LNCaP clone FGC (cell line): ENCODE results near the gene CLMP.
"Not testable (repeated sequence)": the region's sequence is repeated elsewhere in the genome, so short reads cannot be mapped to it uniquely, and the experiment has no call there.

Experiments used
- DNase-seq: peaks from one replicate; pipeline ENCODE4 v3.0.0-alpha.2; 2011; ENCODE audit warnings: low read depth
- H3K4me3 ChIP-seq: 2 replicates; pipeline ENCODE4 v1.5.1; 2011; ENCODE audit warnings: mild to moderate bottlenecking, low read depth, low read length, control low read depth
- TF ChIP-seq, protein P1 (sequence below): IDR thresholded peaks from 2 replicates; pipeline ENCODE4 v1.5.1; 2012; ENCODE audit warnings: mild to moderate bottlenecking; ENCODE audit not compliant: control insufficient read depth, insufficient read depth; ENCODE audit errors: extremely low read depth

The CLMP gene

DNA sequence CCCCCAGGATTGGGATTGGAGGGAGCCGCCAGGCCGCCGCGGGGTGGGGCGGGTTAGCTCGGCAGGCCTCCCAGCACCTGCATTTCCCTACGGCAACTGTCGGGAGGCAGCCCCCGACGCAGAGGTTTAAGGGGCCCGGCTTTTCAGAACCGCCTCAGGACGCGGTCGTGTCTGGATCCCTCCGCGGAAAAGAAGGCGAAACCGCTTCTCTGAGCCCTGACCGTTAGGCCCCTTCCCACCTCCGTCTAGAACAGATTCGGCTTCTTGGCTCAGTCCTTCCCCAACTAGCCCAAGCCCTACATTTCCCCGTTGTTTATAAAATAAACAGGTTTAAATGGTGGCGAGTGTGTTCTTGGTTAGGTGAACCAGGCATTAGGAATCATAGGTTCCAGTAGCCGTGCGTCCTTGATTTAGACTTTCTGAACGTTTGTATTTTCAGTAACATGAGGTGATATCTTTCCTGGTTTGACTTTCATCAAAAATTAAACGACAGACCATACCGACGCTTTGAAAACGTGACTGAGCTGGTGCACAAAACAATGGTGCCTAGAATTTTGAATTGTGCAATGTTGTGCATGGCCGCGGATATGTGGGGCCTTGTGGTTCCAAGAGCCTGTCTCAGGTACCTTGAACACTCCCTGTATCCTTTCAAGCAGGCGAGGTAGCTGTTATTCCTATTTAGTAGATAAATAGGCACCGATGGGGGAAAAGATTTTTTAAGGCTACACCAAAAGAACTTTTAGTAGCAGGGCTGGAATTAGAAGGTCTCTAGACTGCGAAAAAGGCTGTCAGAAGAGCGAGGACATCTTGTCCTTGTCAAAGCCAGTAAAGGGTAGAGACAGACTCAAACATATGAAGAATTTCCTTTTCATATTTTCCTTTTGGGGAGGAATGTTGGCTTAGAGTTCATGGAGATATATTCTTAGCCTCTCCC is 131.9 kb downstream of the CLMP start:
- peak overlapping the region; percentile 99 for H3K4me3 ChIP-seq
- DNase-seq = no peak
- TF ChIP-seq, protein P1, sequence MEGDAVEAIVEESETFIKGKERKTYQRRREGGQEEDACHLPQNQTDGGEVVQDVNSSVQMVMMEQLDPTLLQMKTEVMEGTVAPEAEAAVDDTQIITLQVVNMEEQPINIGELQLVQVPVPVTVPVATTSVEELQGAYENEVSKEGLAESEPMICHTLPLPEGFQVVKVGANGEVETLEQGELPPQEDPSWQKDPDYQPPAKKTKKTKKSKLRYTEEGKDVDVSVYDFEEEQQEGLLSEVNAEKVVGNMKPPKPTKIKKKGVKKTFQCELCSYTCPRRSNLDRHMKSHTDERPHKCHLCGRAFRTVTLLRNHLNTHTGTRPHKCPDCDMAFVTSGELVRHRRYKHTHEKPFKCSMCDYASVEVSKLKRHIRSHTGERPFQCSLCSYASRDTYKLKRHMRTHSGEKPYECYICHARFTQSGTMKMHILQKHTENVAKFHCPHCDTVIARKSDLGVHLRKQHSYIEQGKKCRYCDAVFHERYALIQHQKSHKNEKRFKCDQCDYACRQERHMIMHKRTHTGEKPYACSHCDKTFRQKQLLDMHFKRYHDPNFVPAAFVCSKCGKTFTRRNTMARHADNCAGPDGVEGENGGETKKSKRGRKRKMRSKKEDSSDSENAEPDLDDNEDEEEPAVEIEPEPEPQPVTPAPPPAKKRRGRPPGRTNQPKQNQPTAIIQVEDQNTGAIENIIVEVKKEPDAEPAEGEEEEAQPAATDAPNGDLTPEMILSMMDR = no peak

GRCh38 chr11:123062158-123062891 is 132.7 kb downstream of the CLMP start:
- TF ChIP-seq, protein P1 = no peak
- DNase-seq = peak; percentile 98
- H3K4me3 ChIP-seq = peak overlapping the region; percentile 99

DNA sequence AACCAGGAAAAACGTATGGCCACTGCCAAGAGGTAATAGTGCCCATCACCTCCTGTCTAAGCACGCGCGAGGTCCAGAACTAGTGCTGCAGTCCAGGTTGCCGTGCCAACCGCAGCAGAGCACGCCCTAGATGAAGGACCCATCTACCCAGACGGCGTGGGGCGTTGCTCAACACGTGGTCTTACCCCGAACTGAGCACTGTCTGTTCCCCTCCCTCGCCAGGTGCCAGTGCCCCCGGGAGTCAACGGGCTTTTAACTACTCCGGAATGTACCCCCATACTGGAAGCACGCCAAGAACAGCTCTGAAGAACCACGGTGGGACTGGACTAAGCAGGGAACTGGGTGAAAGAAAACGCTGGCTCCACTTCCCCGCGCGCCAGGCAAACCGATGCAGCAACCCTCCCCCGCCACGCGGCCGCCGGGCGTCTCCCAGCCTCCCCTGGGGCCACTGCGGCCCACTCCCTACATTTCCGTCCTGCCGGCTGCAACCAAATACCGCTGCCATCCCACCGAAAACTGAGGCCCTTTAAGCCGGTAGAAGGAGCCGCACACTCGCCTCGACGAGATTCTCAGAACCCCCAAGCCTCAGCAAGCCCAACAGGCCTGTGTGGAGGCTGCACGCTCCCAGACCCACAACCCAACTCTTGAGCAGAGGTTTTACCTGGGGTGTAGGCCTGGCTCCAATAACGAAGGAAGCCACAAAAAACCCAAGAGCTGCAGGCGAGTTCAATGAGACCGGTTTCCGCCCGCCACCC is 133.5 kb downstream of the CLMP start, which contains the start of gene HSPA8:
HSPA8 (minus strand) TSS at position 734 of the 755 bp plus-strand sequence. CDS start 812 bp downstream, outside the sequence.
- peak within 1 kb of the TSS; percentile 99 for H3K4me3 ChIP-seq
- TF ChIP-seq, protein P1 = no peak
- no peak for DNase-seq

- TF ChIP-seq, protein P1 = no peak
- no peak for DNase-seq
Observed at GRCh38 chr11:123060277-123061000, 134.6 kb downstream of the CLMP start.

DNA sequence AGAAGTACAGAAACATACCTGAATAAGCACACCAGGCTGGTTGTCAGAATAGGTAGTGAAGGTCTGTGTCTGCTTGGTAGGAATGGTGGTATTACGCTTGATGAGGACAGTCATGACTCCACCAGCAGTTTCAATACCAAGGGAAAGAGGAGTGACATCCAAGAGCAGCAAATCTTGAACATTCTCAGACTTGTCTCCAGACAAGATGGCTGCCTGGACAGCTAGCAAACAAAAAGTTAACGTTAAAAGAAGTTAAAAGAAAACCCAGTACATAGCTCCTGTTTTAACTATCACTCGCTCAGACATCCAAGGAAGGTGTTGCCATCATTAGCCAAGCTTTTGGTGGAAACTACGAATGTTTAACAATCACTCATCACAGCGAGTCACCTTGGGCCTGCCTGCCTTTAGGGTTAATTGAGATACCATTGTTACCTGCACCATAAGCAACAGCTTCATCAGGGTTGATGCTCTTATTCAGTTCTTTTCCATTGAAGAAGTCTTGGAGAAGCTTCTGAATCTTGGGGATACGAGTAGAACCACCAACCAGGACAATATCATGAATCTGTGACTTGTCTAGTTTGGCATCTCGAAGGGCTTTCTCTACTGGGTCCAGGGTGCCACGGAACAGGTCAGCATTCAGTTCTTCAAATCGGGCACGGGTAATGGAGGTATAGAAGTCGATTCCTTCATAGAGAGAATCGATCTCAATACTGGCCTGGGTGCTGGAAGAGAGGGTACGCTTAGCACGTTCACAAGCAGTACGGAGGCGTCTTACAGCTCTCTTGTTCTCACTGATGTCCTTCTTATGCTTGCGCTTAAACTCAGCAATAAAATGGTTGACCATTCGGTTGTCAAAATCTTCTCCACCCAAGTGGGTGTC is 135.8 kb downstream of the CLMP start:
- DNase-seq = not testable (repeated sequence)
- H3K4me3 ChIP-seq = peak overlapping the region; percentile 99

More at GRCh38 chr11:123060277-123061000, 134.6 kb downstream of the CLMP start:
- peak overlapping the region; percentile 99 for H3K4me3 ChIP-seq

DNA sequence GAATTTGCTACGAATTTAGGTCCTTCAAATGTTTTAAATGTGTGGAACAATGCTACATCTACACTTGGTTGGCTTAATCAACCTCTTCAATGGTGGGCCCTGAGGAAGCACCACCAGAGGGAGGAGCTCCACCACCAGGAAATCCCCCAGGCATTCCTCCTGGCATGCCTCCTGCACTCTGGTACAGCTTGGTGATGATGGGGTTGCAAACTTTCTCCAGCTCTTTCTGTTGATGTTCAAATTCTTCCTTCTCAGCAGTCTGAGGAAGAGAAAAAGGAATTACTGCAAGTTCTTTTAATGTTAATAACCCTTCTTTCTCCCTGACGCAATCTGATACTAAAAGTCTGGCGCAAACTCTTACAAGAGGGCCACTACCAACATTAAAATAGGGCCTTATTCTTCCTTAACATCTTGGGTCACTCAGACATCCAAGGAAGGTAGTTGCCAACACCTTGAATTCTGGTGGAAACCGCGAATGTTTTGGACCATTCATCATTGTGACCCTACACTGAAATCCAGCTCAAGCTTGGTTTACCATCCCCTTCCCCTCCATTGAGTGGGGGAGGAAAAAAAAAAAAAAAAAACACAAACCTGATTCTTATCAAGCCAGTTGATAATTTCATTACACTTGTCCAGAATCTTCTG is 137.3 kb downstream of the CLMP start:
- DNase-seq = no peak
- TF ChIP-seq, protein P1 = no peak
- no peak overlapping the region for H3K4me3 ChIP-seq
